ENCODE measurements around the gene PLCB2.

DNA sequence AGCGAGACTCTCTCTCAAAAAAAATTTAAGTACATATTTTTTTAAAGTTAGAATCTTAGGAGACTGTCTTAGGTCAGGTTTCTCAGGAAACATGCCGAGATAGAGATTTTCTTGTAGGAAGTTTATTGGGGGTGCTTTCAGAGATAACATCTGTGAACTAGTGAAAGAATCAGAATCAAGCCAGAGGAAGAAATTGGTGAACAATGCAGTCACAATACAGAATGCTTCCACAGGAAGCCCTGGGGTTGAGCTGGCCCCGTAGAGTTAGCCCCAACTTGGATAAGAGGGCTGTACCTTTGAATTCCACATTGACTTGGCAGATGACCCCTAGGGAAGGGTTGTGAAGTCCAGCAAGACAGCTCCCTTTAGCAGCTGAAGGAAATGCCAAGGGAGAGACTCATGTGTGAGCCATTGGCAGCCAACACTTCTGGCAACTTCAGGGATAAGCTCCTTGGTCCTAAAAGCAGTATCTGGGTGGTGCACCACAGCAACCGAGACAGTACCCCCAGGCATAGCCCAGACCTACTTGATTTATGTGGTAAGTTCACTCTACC lies 7.1 kb upstream of the PLCB2 start:
- TF ChIP-seq, protein P1, sequence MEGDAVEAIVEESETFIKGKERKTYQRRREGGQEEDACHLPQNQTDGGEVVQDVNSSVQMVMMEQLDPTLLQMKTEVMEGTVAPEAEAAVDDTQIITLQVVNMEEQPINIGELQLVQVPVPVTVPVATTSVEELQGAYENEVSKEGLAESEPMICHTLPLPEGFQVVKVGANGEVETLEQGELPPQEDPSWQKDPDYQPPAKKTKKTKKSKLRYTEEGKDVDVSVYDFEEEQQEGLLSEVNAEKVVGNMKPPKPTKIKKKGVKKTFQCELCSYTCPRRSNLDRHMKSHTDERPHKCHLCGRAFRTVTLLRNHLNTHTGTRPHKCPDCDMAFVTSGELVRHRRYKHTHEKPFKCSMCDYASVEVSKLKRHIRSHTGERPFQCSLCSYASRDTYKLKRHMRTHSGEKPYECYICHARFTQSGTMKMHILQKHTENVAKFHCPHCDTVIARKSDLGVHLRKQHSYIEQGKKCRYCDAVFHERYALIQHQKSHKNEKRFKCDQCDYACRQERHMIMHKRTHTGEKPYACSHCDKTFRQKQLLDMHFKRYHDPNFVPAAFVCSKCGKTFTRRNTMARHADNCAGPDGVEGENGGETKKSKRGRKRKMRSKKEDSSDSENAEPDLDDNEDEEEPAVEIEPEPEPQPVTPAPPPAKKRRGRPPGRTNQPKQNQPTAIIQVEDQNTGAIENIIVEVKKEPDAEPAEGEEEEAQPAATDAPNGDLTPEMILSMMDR (IDR thresholded peaks at IDR 0.05; ENCODE audit: insufficient read depth, low read depth, low read length) = no peak
- no peak for TF ChIP-seq EZH2 (IDR thresholded peaks at IDR 0.05; ENCODE audit: insufficient read depth, low read length)

Measured in astrocyte (in vitro differentiated cells and primary cell).